HG03280 (cell line): ENCODE results near the gene TAS2R30.

Experiments used
- ATAC-seq: cut with Tn5 transposase; IDR thresholded peaks from one replicate; pipeline ENCODE4 v1.9.1; 2021; ENCODE audit warnings: mild to moderate bottlenecking, moderate library complexity; ENCODE audit not compliant: unreplicated experiment

TAS2R30 gene, protein sequence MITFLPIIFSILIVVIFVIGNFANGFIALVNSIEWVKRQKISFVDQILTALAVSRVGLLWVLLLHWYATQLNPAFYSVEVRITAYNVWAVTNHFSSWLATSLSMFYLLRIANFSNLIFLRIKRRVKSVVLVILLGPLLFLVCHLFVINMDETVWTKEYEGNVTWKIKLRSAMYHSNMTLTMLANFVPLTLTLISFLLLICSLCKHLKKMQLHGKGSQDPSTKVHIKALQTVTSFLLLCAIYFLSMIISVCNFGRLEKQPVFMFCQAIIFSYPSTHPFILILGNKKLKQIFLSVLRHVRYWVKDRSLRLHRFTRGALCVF

DNA sequence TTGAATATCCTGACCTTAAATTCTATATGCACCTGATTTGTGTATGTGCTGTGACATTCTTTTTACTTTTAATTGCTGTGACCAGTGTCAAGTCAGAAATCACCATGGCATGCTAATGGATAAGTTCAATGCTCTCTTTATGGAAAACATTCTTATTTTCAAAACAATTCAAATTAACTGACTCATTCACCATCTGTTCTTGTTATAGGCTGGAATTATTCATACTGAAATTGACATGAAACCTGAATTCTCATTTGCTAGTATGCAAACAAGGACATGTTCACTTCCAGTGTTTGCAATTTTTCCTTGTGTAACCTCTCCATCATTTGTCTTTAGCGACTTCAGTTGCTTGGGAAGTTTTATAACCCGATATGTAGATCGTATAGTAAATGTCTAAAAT lies at the start of gene TAS2R30:
TSS of gene TAS2R30 (minus strand) at position 340 of the 400 bp plus-strand sequence. CDS start 400 bp downstream, outside the sequence.
- ATAC-seq, result no peak

DNA sequence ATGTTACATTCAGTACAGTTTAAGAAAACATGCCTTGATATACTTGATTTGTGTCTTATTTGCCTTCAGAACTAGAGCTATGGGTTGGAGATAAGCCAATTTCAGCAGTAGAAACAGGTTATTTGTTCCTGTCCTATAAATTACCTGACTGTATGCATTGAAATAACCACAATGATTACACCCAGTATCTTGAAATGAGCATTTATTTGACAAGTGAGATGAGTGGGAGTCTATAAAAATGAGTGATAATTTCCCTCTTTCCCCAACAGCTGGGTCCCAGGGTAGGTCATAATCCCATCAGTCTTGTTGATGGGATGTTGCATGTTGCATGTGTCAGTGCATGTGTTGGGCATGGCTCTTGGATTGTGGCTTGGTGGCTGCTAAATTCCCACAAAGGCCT lies 48.6 kb upstream of the TAS2R30 start:
- ATAC-seq, result no peak

DNA sequence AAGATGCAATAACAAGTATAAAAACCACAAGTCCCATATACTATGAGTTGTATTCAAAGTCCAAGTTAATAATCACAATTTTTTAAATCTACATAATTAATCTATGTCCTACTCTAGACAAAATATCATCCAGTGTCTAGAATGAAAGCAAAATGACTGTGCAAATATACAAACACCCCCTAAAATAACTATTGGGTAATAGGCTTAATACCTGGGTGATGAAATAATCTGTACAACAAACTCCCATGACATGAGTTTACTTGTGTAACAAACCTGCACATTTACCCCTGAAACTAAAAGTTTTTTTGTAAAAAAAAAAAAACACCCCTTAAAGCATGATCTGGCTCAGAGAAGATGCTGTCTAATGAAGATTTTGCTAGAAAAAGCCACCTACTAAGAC lies 48.1 kb upstream of the TAS2R30 start:
- no peak for ATAC-seq

DNA sequence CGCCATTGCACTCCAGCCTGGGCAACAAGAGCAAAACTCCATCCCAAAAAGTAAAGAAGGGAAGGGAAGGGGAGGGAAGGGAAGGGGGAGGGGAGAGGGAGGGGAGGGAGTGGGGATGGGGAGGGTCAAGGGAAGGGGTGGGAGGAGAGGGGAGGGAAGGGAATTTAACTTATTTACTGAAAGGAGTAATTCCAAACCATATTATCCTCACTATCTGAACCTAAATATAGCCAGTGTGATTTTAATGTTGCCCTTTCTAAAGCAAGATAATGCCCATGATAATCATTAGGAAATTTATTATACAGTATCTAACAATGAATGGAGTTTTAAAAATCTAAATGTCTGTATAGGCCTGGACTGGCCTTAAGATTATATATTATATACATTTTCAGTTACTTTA lies 43.8 kb upstream of the TAS2R30 start:
- ATAC-seq, result no peak

DNA sequence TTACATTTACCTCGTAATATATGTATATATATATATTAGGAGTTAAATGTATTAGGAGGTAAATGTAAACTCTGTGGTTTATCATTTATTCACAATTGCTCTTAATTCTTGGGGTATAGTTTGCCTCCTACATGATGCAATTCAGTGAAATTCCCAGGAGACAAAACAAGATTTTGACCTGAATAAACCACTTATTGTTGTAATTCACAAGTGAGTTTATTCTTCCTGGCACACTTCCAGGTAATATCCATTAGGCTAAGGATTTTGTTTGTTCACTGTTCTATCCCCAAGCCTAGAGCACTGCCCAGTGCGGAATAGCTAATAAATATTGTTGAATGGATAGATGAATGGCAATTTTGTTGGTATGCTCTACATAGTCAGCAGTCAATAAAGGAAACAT lies 39.6 kb upstream of the TAS2R30 start:
- no peak for ATAC-seq

DNA sequence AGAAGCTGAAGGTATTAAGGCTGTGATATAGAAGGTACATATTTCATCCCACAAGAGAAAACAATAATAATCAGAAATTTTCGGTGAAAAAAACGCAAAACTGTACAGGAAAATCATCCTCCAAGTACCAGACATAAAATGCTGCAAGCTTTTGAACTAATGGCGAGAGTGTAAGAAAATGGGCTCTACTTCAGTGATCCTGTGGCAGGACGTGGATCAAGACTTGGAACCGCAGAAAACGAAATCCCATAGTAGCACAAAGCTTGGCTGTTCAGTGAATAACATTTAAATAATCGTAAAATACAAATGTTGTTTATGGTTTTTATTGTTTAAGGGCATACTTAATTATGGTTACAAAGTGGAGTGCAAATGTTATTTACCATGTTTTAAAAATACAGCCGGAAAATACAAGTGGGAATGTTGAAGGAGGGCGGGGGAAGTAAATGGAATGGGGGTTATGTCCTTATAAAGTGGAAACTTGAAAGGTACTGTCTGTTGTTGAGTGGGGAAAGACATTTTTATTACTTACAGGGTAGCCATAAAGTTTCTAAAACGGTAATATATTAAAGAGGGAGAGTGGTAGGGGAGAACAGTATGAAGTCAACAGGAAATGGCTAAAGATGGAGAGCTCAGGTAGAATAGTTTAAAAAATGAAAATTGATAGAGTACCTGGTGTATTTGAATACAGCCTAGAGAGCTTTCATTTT lies 37.7 kb upstream of the TAS2R30 start:
- ATAC-seq, result no peak

DNA sequence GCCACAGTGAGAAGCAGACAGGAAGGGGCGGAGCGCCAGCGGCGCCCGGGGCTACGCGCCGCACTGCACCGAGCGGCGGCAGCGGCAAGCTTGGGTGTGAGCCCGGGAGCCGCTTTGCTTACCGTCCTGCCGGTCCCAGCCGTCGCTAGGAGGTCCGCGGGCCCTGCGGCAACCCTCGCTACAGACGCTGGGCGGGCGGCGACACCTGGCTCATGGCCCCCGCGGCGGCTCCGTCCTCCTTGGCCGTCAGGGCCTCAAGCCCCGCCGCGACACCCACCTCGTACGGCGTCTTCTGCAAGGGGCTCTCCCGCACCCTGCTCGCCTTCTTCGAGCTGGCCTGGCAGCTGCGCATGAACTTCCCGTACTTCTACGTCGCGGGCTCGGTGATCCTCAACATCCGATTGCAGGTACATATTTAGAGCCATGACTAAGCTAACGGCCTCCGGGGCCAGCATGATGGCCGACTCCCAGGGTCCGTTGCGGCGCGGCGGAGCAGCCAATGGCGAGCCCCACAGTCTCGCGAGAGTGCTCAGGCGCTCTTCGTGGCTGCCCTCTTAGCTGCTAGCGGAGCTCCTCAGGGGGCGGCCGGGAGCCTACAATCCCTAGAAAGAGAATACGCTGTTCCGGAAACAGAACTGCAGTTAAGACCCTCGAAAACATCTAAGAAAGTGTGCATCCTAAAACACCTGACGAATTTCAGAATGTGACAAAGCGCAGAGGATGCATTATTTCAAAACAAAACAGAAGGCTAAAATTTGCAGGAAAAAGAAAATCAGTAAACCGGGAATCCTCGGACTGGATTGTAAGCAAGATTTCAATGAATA lies 36.9 kb upstream of the TAS2R30 start, which contains the start of gene SMIM10L1:
TSS of gene SMIM10L1 (plus strand) at position 50 of the 824 bp plus-strand sequence. CDS start at position 213, 163 bp downstream.
- peak; percentile 98 for ATAC-seq

DNA sequence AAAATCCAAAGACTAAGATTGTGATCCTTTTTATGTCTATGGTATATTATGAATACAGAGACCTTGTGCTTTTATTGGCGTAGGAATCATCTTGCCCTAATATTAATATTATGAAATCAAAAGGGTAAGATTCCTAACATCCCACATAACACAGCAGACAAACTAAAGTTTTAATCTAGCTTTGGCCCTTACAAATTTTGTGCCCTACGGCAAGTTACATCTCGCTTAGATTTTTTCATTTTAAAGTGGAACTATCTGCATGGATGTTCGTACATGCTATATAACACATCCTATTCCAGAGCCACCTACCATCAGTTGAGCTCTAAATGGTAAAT lies 36.3 kb upstream of the TAS2R30 start:
- ATAC-seq, result no peak

DNA sequence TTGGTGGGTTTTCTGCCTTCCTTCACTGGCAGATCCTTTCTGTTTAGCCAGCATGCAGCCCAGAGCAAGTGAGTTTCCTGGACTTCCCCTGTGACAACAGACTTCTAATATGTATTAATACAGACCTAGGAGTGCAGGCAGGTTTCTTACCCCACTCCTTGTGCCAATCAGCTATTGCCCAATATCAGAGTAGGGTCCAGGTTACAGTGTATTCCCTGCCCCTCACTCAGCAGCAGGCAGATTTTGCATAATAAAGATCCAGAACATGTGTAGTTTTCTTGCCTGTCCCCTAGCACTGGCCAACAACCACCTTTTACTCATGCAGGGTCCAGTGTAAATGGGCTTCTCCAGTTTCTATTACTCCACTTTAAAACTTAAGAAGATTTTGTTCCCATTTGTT lies 31.9 kb upstream of the TAS2R30 start:
- ATAC-seq, result no peak

DNA sequence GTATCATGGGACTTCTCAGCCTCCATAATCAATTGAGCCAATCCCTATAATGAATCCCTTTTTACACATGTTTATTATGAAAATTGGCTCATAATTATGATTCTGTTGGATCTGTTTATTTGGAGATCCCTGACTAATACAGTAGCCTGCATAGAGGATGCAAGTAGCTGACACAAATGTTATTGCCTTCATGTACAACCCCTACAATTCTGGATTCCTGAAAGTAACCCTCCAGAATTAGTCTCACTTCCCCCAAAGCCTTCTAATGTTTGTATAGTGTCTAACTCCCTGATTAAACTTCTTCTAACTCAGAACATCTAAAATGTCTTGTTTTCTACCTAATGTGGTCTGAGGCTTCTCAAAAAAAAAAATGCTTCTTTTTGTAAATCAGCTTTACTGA lies 29.9 kb upstream of the TAS2R30 start:
- no peak for ATAC-seq

DNA sequence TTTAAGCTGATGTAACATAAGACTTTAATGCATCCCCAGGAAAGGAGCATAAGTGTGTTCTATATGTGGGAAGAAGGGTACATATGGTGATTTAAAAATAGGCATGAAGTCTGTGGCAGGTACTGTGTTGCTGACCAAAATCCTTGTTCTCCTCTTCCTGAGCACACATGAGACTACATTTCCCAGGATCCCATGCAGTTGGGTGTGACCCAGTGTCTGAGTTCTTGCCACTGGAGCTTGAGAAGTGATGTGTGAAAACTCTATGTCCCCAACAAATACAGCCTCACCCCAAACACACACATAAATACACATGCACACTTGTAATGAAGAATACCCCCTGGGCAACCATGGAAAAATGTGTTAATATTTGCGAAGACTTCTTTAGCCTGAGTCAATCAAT lies 28.1 kb upstream of the TAS2R30 start:
- no peak for ATAC-seq

DNA sequence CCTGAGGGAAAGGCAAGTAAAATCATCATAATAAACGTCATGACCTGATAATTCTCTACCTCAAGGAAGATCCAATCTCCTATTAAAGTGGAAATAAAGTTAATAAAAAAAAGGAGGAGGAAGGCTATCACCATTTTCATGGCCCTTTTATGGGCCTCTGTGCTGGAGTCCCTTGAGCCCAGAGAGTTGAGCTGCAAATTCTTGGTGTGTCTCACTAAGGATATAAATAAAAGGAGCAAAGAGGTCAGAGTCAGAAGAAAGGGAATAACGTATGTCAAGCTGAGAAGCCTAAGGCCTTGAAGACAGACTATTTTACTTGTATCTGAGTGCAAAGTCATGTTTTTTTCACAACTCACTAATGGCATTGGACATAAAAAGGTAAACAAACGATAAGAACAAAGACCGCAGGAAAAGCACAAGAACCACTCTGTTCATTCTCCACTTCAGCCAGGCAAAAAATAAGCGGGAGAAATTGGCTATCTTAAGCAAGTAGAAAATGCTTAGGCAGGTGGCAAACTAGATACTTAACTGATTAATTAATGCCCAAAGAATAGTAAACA lies 24.5 kb upstream of the TAS2R30 start:
- ATAC-seq, result no peak

DNA sequence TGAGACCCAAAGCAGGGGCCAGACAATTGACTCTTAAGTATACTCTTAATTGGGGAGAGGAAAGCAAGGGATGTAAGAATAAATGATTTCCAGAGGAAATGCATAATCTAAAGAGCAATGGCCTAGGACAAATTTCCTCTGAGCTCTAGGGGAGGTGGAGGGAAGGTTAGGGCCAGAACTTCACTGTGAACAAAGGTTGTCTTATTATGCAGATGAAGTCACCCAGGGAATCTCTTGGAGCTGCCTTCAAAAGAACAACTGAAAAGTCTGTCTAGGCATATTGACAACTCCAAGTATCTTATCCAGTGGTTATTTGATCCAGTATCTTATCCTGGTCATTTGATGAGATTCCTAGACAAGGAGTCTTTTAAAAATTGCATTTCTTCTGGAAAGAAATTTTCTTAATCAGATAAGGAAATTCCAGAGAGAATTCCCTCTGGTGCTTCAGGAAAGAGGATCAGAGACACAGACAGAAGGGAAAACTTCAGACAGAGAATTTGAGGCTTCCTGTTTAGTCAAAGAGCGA lies 20.0 kb upstream of the TAS2R30 start:
- ATAC-seq, result no peak

DNA sequence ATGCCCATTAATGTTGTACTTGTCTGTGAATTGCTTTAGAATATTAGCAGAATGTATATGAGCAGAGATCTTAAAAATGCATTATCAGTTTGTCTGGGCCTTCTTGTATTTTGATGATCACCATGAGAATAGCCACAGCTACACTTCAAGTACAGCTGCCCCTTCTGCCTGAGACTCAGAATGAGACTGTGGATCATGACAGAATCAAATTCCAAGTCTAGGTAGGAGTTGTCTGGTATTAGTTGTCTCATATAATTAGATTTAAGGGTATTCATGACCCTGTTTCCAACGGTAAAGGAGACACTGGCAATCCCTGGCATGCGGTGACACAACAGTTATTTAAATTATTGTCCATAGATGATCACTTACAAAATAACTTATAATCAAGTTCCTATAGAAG lies 18.3 kb upstream of the TAS2R30 start:
- no peak for ATAC-seq

DNA sequence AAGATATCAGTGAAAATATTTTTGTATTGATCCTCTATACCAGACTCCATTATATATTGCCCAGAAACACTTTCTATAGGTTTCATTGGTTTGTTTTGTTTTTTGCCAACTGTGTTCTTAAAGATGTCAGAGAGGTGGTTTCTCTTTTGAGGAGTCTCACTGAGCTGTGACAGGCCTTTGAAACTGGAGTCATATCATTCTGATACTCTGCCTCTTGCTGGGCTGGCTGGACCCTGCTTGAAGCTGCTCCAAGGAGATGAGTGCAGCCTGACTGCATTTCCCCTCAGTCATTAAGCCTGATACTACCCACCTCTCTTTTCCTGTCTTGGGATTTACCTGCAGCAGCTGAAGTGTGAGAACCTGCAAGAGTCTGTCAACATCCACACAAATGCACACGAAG lies 16.4 kb upstream of the TAS2R30 start:
- ATAC-seq, result no peak

DNA sequence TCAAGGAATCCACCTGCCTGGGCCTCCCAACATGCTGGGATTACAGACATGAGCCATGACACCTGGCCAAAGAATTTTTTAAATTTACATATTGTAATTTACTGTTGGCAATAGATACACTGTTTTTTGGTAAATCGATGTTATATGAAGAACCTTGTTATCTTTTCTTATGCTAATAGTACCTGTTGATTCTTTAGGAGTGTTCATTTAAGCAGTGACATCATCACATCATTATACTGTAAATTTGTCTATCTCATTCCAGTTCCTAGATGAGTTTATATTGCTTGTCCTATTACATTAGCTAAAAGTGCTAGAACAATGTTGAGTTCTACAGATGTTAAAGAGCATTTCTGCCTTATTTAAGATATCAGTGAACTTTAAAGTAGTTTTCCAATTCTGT lies 13.0 kb upstream of the TAS2R30 start:
- no peak for ATAC-seq

DNA sequence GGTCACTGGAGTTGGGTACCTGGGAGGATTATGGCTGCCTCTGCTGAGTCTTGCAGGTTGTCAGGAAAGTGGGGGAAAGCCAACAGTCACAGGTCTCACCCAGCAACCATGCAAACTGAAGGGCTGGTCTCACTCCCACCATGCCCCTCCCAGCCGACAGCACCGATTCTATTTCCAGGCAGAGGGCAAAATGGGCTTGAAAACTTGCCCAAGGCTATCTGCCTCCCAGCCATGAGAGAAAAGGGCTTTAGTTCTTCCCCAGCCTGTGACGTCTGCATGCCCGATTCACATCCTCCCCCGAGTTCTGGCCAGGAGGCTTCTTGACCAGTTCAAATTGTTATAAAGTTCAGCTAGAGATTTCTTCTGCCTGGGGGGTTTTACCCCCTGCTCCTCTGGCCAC lies 9.9 kb upstream of the TAS2R30 start:
- no peak for ATAC-seq

DNA sequence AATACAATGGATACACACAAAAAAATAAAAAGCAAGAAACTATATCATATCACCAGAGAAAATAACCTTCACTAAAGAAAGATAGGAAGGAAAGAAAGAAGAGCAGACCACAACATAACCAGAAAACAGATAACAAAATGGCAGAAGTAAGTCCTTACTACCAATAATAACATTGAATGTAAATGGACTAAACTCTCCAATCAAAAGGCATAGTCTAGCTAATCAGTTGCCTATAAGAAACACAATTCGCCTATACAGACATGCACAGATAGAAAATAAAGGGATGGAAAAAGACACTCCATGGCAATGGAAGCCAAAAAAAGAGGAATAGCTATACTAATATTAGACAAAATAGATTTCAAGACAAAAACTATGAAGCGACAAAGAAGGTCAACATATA lies 8.9 kb upstream of the TAS2R30 start:
- ATAC-seq, result no peak

DNA sequence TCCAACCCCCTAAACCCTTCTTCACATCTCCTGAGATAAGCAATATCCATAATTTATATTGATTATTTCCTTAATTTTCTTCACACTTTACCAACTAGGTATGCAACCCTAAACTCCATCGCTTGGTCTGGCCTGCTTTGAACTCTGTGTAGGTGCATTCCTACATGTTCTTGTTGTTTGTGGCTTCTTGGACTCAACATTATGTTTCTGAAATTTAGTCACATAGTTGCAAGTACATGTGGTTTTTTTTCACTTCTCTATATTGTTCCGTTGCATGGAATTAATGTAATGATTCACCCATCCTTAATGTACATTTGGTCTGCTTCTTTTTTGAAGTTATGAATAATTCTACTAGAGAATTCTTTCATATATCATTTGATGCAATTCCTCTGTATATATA lies 1.6 kb upstream of the TAS2R30 start:
- no peak for ATAC-seq

DNA sequence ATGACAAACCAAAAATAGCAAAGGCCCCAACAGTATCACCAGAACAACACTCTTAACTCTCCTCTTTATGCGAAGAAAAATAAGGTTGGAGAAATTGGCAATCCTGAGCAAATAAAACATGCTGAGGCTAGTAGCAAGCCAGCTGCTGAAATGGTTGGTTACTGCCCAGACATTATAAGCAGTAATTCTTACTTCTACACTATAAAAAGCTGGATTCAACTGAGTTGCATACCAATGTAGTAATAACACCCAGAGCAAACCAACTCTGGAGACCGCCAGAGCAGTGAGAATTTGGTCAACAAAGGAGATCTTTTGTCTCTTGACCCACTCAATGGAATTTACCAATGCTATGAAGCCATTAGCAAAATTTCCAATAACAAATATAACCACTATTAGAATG lies 628 bp downstream of the TAS2R30 start:
- no peak for ATAC-seq

DNA sequence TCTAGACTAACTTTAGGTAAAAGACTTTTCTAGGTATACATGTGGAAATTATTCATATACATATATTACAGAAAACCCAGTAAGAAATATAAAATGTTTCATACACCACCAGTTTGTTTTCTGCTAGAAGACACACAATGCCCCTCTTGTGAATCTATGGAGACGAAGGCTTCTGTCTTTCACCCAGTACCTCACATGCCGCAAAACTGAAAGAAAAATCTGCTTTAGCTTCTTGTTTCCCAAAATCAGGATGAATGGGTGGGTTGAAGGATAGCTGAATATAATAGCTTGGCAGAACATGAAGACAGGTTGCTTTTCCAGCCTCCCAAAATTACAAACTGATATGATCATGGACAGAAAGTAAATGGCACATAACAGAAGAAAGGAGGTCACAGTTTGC lies 1.3 kb downstream of the TAS2R30 start:
- no peak for ATAC-seq
